Measurements from ENCODE around the gene SYNM.

DNA sequence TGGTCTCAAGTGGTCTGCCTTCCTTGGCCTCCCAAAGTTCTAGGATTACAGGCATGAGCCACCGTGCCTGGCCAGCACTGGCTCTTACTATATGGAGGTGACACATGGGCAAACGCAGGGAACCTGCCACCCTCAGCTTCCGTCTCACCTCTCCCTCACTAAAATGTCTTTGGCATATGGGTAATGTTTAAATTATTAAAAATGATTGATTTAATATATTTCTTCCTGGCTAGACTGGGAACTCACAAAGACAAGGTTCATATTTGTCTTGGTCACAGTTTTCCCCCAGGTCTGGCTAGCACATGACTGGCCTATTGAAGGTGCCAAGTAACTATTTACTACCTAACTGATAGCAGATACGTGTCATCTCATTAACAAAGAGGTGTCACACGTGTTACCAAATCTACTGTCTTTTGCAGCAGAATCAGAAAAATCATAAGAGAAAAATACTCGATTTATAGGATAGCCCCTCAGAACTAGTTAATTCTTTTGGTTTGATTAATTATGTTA, 48.2 kb downstream of the SYNM start:
- TF ChIP-seq, protein P1, sequence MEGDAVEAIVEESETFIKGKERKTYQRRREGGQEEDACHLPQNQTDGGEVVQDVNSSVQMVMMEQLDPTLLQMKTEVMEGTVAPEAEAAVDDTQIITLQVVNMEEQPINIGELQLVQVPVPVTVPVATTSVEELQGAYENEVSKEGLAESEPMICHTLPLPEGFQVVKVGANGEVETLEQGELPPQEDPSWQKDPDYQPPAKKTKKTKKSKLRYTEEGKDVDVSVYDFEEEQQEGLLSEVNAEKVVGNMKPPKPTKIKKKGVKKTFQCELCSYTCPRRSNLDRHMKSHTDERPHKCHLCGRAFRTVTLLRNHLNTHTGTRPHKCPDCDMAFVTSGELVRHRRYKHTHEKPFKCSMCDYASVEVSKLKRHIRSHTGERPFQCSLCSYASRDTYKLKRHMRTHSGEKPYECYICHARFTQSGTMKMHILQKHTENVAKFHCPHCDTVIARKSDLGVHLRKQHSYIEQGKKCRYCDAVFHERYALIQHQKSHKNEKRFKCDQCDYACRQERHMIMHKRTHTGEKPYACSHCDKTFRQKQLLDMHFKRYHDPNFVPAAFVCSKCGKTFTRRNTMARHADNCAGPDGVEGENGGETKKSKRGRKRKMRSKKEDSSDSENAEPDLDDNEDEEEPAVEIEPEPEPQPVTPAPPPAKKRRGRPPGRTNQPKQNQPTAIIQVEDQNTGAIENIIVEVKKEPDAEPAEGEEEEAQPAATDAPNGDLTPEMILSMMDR (IDR thresholded peaks at IDR 0.05; ENCODE audit: low read length), result no peak
- TF ChIP-seq EZH2 (optimal IDR thresholded peaks at IDR 0.05; ENCODE audit: low read depth, low read length), result no peak
